Testis (tissue), 3 donors: ENCODE measurements around the gene EFL1. TPM values are rescaled to one million over a fixed set of nuclear protein-coding genes. Genes with fewer than 3 reads are reported as not detected.
"Not testable (repeated sequence)": the region's sequence is repeated elsewhere in the genome, so short reads cannot be mapped to it uniquely, and the experiment has no call there.

ENCODE experiments used
- DNase-seq: peaks from one replicate; pipeline ENCODE4 v3.0.0-alpha.2; 2019
- H3K27ac ChIP-seq, 2 donors: fragments of 200-600 bp; sonication (generic); one replicate each; pipeline ENCODE4 v1.5.1; 2019
- H3K27me3 ChIP-seq: fragments of 200-600 bp; sonication (generic); one replicate; pipeline ENCODE4 v1.5.1; 2019
- H3K36me3 ChIP-seq: fragments of 200-600 bp; sonication (generic); one replicate; pipeline ENCODE4 v1.5.1; 2017; ENCODE audit warnings: low read depth; ENCODE audit errors: missing control alignments
- H3K4me1 ChIP-seq: fragments of 200-600 bp; sonication (generic); one replicate; pipeline ENCODE4 v1.5.1; 2019
- H3K4me3 ChIP-seq, 2 donors: fragments of 200-600 bp; sonication (generic); one replicate each; pipeline ENCODE4 v1.5.1; 2017 to 2019
- H3K9me3 ChIP-seq: fragments of 200-600 bp; sonication (generic); one replicate; pipeline ENCODE4 v1.5.1; 2017
- POLR2A ChIP-seq: fragments of 450-650 bp; IDR thresholded peaks from one replicate; pipeline ENCODE4 v1.6.1; 2017; ENCODE audit warnings: antibody characterized with exemption, mild to moderate bottlenecking, moderate library complexity
- WGBS, 2 donors: methylation state at CpG; one replicate each; pipeline ENCODE4 v1.1.5; 2018; 5-methylcytosine and 5-hydroxymethylcytosine counted together
- intact Hi-C: fragments of 100-400 bp; cut with DNase I; formaldehyde crosslinking; loops from one replicate; pipeline ENCODE4 v1.15.1; 2023; ENCODE audit warnings: low total_unique reads
- polyA plus RNA-seq: library from polyadenylated mRNA; stranded (reverse); fragments of 350-450 nt; fragmentation: Illumina TruSeq; extraction: RNeasy Lipid Tissue Mini Kit (QIAGEN cat#74804); gene quantifications from one replicate; pipeline ENCODE4 v1.2.3, GENCODE V29; 2014; ENCODE audit warnings: low read depth, low replicate concordance; ENCODE audit not compliant: insufficient read depth
- total RNA-seq, 2 donors: library from RNA; depleted of rRNA; stranded (reverse); fragments of >200 nt; gene quantifications; one replicate each; pipeline ENCODE4 v1.2.3, GENCODE V29; 2016
- TF ChIP-seq, protein P1 (sequence below), 3 experiments: fragments of 450-650 bp in 2 of 3; fragments of 200-600 bp in 1 of 3; sonication (generic) in 1 of 3; IDR thresholded peaks; one replicate each; pipeline ENCODE4 v1.5.1; 2016 to 2019; ENCODE audit warnings: antibody characterized with exemption in 3 of 3, mild to moderate bottlenecking in 2 of 3, moderate library complexity in 1 of 3

The EFL1 gene
- total and polyA plus RNA-seq, 3 donors from 2014 or later: 30.6 to 35.0 (median 34.3) TPM

DNA sequence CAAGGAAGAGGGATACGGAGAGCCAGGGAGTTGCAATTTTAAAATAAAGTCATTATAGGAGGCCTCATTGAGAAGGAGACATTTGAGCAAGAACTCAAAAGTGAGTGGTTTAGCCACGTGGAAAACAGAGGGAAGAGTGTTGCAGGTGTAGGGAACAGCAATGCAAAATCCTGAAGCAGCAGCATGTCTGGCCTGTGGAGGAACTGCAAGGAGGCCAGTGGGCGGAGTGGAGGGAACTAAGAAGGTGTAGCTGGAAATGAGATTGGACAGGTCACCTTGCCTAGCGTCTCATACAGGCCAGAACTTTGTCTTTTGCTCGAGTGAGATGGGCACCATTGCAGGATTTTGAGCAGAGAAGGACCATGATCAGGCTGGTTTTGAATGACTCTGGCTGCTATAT, 35.0 kb upstream of the EFL1 start:
- no peaks in the 10 kb centered on the region for H3K4me1 ChIP-seq
- TF ChIP-seq, protein P1, sequence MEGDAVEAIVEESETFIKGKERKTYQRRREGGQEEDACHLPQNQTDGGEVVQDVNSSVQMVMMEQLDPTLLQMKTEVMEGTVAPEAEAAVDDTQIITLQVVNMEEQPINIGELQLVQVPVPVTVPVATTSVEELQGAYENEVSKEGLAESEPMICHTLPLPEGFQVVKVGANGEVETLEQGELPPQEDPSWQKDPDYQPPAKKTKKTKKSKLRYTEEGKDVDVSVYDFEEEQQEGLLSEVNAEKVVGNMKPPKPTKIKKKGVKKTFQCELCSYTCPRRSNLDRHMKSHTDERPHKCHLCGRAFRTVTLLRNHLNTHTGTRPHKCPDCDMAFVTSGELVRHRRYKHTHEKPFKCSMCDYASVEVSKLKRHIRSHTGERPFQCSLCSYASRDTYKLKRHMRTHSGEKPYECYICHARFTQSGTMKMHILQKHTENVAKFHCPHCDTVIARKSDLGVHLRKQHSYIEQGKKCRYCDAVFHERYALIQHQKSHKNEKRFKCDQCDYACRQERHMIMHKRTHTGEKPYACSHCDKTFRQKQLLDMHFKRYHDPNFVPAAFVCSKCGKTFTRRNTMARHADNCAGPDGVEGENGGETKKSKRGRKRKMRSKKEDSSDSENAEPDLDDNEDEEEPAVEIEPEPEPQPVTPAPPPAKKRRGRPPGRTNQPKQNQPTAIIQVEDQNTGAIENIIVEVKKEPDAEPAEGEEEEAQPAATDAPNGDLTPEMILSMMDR (IDR thresholded peaks at IDR 0.05): no peak
- TF ChIP-seq POLR2A: no peak
- no peak for DNase-seq
- peak overlapping the region in 1 of 2 donors; percentile 40 for H3K4me3 ChIP-seq
- H3K27ac ChIP-seq: no peak overlapping the region
- H3K27me3 ChIP-seq: no peaks in the 10 kb centered on the region
- 61 to 83% methylated on average over 5 of the region's 5 CpGs for WGBS, 2 donors
- H3K9me3 ChIP-seq: no peaks in the 10 kb centered on the region
- intact Hi-C loops: no loop called here
- no peaks in the 10 kb centered on the region for H3K36me3 ChIP-seq

DNA sequence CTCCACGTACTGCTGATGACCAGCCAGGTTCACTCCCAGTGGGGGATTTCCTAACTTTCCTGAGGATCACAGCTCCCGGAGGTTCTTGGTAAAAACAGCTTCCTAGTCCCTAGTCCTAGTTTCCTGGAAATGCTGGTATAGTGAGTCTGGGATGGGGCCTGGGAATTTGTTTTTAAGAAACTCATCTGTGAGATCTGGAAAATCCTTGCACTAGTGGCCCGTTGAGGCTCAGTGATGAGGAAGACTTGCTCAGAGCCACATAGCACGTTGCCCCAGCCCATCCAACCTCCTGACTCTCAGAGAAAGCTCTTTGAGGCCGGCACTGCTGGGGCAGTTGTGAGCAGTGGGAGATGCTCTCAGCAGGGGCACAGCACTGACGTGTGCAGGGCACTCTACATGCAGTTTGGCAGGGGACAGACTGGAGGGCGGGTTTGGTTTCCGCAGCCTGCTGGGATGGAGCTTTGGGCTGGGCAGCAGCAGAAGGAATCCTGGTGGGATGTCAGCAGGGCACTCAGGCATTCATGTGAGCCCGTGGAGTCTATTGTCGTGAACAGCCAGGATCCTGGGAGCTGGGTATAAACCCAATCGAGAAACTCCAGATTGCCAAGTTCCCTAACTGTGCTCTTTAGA, 31.6 kb upstream of the EFL1 start:
- Histone ChIP-seq H3K36me3 (no peaks in the 10 kb centered on the region), H3K27ac (no peak overlapping the region), H3K27me3 (no peaks in the 10 kb centered on the region), H3K9me3 (no peaks in the 10 kb centered on the region), H3K4me3 (no peak overlapping the region), H3K4me1 (no peaks in the 10 kb centered on the region)
- intact Hi-C loops: no loop called here
- 60 to 62% methylated on average over 5 to 11 of the region's 11 CpGs for WGBS, 2 donors
- DNase-seq: no peak
- TF ChIP-seq POLR2A: no peak
- TF ChIP-seq, protein P1 (IDR thresholded peaks at IDR 0.05): no peak

DNA sequence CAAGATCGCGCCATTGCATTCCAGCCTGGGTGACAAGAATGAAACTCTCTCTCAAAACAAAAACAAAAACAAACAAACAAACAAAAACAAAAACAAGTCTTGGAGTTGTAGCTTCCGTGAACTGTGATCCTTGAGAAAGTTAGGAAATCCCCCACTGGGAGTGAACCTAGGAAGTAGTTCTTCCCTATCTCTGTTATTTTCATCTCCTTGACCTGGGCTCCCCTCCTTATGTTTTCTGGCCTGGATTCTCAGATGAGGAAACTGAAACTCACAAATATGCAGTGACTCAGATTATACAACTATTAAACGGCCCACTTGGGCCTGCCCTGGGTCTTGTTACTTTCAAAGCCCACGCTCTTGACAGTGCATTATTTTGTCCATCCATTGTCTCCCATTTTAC, 29.7 kb upstream of the EFL1 start:
- no peak for TF ChIP-seq POLR2A
- intact Hi-C loops: no loop called here

DNA sequence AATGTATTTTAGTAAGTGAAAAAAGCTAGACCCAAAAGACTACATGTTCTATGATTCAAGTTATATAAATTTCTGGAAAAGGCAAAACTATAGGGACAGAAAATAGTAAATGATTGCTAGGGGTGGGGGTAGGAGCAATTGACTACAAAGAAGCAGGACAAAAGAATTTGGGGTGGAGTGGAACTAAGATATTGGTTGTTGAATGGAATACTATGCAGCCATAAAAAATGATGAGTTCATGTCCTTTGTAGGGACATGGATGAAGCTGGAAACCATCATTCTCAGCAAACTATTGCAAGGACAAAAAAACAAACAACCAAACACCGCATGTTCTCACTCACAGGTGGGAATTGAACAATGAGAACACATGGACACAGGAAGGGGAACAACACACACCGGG, 25.7 kb upstream of the EFL1 start:
- not testable (repeated sequence) for H3K4me1 ChIP-seq, DNase-seq
- WGBS, 2 donors: 95 to 96% methylated on average over 2 of the region's 2 CpGs

More for the DNA sequence above, 29.7 kb upstream of the EFL1 start:
- Histone ChIP-seq H3K4me3 (no peak overlapping the region), H3K27ac (no peak overlapping the region), H3K27me3 (no peaks in the 10 kb centered on the region), H3K9me3 (no peaks in the 10 kb centered on the region), H3K36me3 (no peaks in the 10 kb centered on the region), H3K4me1 (no peaks in the 10 kb centered on the region)
- 86 to 87% methylated on average over 5 of the region's 5 CpGs for WGBS, 2 donors
- DNase-seq: no peak

DNA sequence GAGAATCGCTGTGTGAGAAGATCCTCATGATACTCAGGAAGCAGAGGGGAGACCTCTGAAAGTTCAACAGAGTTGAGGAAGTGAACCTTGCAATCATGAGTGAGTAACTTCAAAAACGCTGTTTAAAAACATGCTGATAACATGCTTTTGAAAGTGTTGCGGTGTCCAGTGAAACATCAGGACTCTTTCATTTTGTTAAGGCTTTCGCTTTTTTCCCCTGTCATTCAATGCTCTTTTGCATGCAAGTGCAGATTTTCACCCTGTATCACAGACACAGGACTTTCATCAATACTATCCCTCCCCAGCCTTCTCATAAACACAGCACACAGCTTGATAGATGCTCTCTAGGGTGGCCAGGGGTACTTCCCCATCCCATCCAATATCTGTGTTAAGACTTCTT, 23.9 kb upstream of the EFL1 start:
- H3K27me3 ChIP-seq, H3K36me3 ChIP-seq, intact Hi-C loops, H3K27ac ChIP-seq, H3K4me3 ChIP-seq, H3K9me3 ChIP-seq, H3K4me1 ChIP-seq, DNase-seq: not testable (repeated sequence)
- 82 to 87% methylated on average over 4 of the region's 4 CpGs for WGBS, 2 donors

More for the DNA sequence above, 25.7 kb upstream of the EFL1 start:
- intact Hi-C loops, H3K4me3 ChIP-seq, H3K36me3 ChIP-seq, H3K27ac ChIP-seq, H3K27me3 ChIP-seq, H3K9me3 ChIP-seq: not testable (repeated sequence)

DNA sequence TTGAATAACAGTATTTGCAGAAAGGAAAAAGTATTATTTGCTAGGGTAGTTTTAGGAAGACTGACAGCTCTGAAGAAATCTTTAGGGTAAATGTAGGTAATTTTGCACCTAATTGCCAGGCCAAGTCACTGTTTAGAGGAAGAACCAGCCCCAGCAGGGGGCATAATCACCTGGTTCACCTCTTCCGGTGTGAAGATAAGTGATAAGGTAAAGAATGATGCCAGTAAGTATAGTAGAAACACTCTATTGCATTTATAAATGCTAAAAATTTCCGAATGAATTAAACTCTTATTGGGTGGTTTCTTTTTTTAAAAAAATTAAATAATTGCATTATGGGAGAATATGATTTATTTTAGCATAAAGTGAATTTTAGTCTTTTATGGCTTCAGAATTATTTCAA, 21.8 kb upstream of the EFL1 start:
- intact Hi-C loops, H3K9me3 ChIP-seq, H3K27me3 ChIP-seq, H3K4me1 ChIP-seq, DNase-seq, H3K4me3 ChIP-seq, H3K36me3 ChIP-seq, H3K27ac ChIP-seq: not testable (repeated sequence)
- WGBS, 2 donors: 79 to 86% methylated on average over 2 of the region's 2 CpGs

DNA sequence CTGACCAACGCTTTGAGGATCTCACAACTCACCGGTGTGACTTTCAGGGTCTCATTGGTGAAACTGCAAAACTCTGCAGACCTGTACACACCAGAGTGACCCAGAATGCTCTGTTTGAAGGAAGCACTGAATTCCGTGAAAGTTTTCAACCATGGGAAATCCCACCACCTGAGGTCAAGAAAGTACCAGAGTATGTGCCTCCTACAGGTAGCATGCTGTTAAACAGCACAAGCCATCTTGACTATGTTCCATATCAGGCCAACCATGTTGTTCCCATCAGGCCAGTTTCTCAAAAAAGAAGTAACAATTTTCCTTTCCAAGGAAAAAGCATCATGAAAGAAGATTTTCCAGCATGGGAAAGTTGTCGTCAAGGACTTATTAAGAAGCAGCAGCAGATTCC, 19.9 kb upstream of the EFL1 start:
- H3K9me3 ChIP-seq, intact Hi-C loops, DNase-seq, H3K27ac ChIP-seq, H3K27me3 ChIP-seq, H3K4me1 ChIP-seq, H3K4me3 ChIP-seq, H3K36me3 ChIP-seq: not testable (repeated sequence)
- WGBS, 2 donors: 84 to 86% methylated on average over 4 of the region's 4 CpGs

DNA sequence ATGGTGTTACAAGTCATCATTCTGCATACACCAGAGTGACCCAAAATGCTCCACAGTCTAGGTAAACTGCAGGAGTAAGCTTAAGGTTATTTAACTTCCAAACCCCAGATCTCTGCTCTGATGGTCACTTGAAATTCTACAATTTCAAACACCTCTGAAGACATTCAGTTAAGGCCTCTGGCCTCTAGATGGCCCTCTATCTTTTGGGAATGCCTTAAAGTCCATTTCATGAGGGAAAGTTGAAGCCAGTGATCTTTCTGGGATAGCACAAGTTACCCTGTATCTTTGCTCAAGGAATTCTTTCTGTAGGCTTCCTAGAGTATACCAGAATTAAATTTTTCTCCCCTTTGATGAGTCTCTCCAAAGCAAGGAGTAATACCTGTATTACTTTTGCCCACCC, 18.7 kb upstream of the EFL1 start:
- H3K27ac ChIP-seq, H3K36me3 ChIP-seq, H3K9me3 ChIP-seq, intact Hi-C loops, H3K4me1 ChIP-seq, H3K27me3 ChIP-seq, H3K4me3 ChIP-seq, DNase-seq: not testable (repeated sequence)
